ENCODE results near the gene OR10D3. TPM values are rescaled to one million over a fixed set of nuclear protein-coding genes. Genes with fewer than 3 reads are reported as not detected.

Gene OR10D3
- total and polyA plus RNA-seq, 2 of the 8 experiments (the other 6 are each of a cell fraction or from before 2014, with no cell fraction given), result not detected

DNA sequence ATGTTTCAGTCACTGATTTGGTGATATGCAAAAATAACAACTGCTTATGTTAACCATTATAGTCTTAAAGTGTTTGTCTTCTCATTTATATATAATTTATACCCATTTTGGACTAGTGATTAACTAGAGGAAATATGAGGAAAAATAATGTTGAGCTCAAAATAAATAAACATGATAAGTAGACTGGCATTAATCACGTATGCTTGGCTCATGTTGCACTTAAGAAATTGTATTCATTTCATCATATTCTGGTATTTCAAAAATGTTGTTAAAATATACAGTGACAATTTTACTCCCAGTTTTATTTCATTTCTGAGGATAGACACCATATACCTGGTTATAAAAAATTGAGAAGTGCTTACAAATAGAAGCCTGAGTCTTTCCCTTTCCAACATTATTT is 3.8 kb upstream of the OR10D3 start:
- Histone ChIP-seq H2BK20ac (ENCODE audit: low read length) (no peak overlapping the region), H3K9ac (replicated peaks in 1 of 4; ENCODE audit: extremely low read depth in 1 of 4, low read depth in 3 of 4, low read length in 3 of 4) (no peak overlapping the region), H3K79me2 (ENCODE audit: control insufficient read depth in 1 of 2, insufficient read depth in 2 of 2, low read length in 2 of 2) (no peaks in the 10 kb centered on the region), H3K14ac (ENCODE audit: insufficient read length) (no peak overlapping the region), H2AK5ac (ENCODE audit: low read depth, low read length) (no peak overlapping the region), H3K4me2 (ENCODE audit: insufficient read depth in 1 of 2, low read depth in 2 of 2, low read length in 2 of 2) (no peak overlapping the region), H4K8ac (ENCODE audit: extremely low read depth, insufficient read depth, low read length) (no peak overlapping the region), H4K91ac (replicated peaks; ENCODE audit: insufficient read length, low read length) (no peak overlapping the region), H3K18ac (ENCODE audit: extremely low read depth, low read length) (no peak overlapping the region), H3K36me3 (ENCODE audit: control insufficient read depth in 2 of 4, insufficient read depth in 4 of 4, low read length in 3 of 4) (no peaks in the 10 kb centered on the region), H3K4me3 (ENCODE audit: extremely low read depth in 1 of 4, insufficient read depth in 2 of 4, low read depth in 3 of 4, low read length in 4 of 4) (no peak overlapping the region), H3K4ac (replicated peaks; ENCODE audit: insufficient read length, low read depth, low read length) (no peak overlapping the region), H4K20me1 (replicated peaks in 1 of 2; ENCODE audit: control insufficient read depth in 1 of 2, insufficient read depth in 2 of 2, low read length in 2 of 2) (no peaks in the 10 kb centered on the region), H3K23ac (ENCODE audit: insufficient read length) (no peak overlapping the region), H2BK12ac (ENCODE audit: low read depth, low read length) (no peak overlapping the region), H3K23me2 (ENCODE audit: low read depth, low read length) (no peaks in the 10 kb centered on the region), H2BK15ac (ENCODE audit: low read length) (no peak overlapping the region), H3K9me3 (ENCODE audit: insufficient read depth in 2 of 2, low read depth in 1 of 2, low read length in 1 of 2) (no peaks in the 10 kb centered on the region), H4K5ac (ENCODE audit: insufficient read length, low read depth, low read length) (no peak overlapping the region), H3K4me1 (replicated peaks in 1 of 4; ENCODE audit: control insufficient read depth in 3 of 4, insufficient read depth in 4 of 4, low read length in 3 of 4) (no peaks in the 10 kb centered on the region; a peak in 1 of 7 replicates), H2BK5ac (ENCODE audit: low read depth, low read length) (no peak overlapping the region), H3K56ac (replicated peaks; ENCODE audit: insufficient read length, low read depth, low read length) (no peak overlapping the region), H3K27ac (ENCODE audit: low read depth, low read length) (no peak overlapping the region), H3K27me3 (replicated peaks in 1 of 4; ENCODE audit: control insufficient read depth in 3 of 4, extremely low read depth in 1 of 4, insufficient read depth in 3 of 4, low read length in 3 of 4) (peaks cover 0 to 5% (median 0%) of the 10 kb centered on the region in 4 experiments; a peak in 3 of 7 replicates), H2BK120ac (replicated peaks; ENCODE audit: low read depth, low read length) (no peak overlapping the region), H2AFZ (ENCODE audit: low read length) (no peak overlapping the region), H3K79me1 (ENCODE audit: low read depth, low read length) (no peaks in the 10 kb centered on the region)
- POLR2A ChIA-PET (ENCODE audit: partially characterized antibody), result no interaction called here
- FAIRE-seq, result no peak
- DNase-seq (ENCODE audit: low read depth in 1 of 2, low spot score in 2 of 2), result no peak
- CTCF ChIA-PET (ENCODE audit: partially characterized antibody), result interaction anchor here (1.5 kb wide), 1 partner anchor 15 kb away, joined by 5 read pairs; no protein-coding TSS in a partner anchor
- WGBS, 2 experiments (ENCODE audit: extremely low coverage in 1 of 2, insufficient coverage in 1 of 2, insufficient read length in 1 of 2, insufficient replicate concordance in 2 of 2, low coverage in 1 of 2, low lambda C conversion rate in 2 of 2, missing lambda C conversion rate in 1 of 2), result 93% methylated on average over 1 of the region's 1 CpG; no CpG with 5 or more reads in 1 of the 2 experiments
- TF ChIP-seq SP2 (IDR thresholded peaks at IDR 0.05; ENCODE audit: low read length), result no peak
- TF ChIP-seq NRF1 (IDR thresholded peaks at IDR 0.05; ENCODE audit: low read depth, low read length), result no peak
- TF ChIP-seq, protein P1, sequence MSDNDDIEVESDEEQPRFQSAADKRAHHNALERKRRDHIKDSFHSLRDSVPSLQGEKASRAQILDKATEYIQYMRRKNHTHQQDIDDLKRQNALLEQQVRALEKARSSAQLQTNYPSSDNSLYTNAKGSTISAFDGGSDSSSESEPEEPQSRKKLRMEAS (IDR thresholded peaks at IDR 0.05), result no peak
- TF ChIP-seq, protein P2, sequence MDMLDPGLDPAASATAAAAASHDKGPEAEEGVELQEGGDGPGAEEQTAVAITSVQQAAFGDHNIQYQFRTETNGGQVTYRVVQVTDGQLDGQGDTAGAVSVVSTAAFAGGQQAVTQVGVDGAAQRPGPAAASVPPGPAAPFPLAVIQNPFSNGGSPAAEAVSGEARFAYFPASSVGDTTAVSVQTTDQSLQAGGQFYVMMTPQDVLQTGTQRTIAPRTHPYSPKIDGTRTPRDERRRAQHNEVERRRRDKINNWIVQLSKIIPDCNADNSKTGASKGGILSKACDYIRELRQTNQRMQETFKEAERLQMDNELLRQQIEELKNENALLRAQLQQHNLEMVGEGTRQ (IDR thresholded peaks at IDR 0.05; ENCODE audit: low read length), result no peak
- TF ChIP-seq RXRA (IDR thresholded peaks at IDR 0.05; ENCODE audit: insufficient read depth, low read depth, low read length), result no peak
